NCI-H1048 (cell line): ENCODE data around the gene NTSR2.

Experiments used
- DNase-seq: peaks from one replicate; lab custom pipeline; 2025; lab: John Stamatoyannopoulos, UW

The NTSR2 gene

GRCh38 chr2:11699686-11700670, 30.0 kb upstream of the NTSR2 start:
- DNase-seq = no peak

- no peak for DNase-seq
Measured at GRCh38 chr2:11698009-11698922, 28.3 kb upstream of the NTSR2 start.

- no peak for DNase-seq
Measured at GRCh38 chr2:11697103-11697871, 27.3 kb upstream of the NTSR2 start.

- DNase-seq = no peak
Measured at GRCh38 chr2:11696736-11697102, 26.7 kb upstream of the NTSR2 start.

GRCh38 chr2:11695576-11695975, 25.6 kb upstream of the NTSR2 start:
- DNase-seq = no peak

GRCh38 chr2:11692966-11693521, 23.0 kb upstream of the NTSR2 start:
- peak; percentile 42 for DNase-seq

- no peak for DNase-seq
Measured at GRCh38 chr2:11691076-11691660, 21.2 kb upstream of the NTSR2 start.

GRCh38 chr2:11688222-11689069, 18.5 kb upstream of the NTSR2 start:
- peak; percentile 78 for DNase-seq

- DNase-seq = no peak
Measured at GRCh38 chr2:11687736-11688135, 17.7 kb upstream of the NTSR2 start.

- no peak for DNase-seq
Measured at GRCh38 chr2:11685906-11686470, 16.0 kb upstream of the NTSR2 start.

GRCh38 chr2:11684894-11685460, 15.0 kb upstream of the NTSR2 start:
- no peak for DNase-seq

GRCh38 chr2:11683966-11684365, 14.0 kb upstream of the NTSR2 start:
- DNase-seq = no peak

- DNase-seq = no peak
Measured at GRCh38 chr2:11683476-11683875, 13.5 kb upstream of the NTSR2 start.

- no peak for DNase-seq
Measured at GRCh38 chr2:11682590-11682915, 12.6 kb upstream of the NTSR2 start.

- DNase-seq = peak; percentile 50
Measured at GRCh38 chr2:11681722-11682589, 12.0 kb upstream of the NTSR2 start.

GRCh38 chr2:11680901-11681721, 11.1 kb upstream of the NTSR2 start:
- DNase-seq = no peak

GRCh38 chr2:11680182-11680900, 10.3 kb upstream of the NTSR2 start:
- DNase-seq = no peak
